Measurements from ENCODE around the gene MCEE. TPM values are rescaled to one million over a fixed set of nuclear protein-coding genes. Genes with fewer than 3 reads are reported as not detected.
"Not testable (repeated sequence)": the region's sequence is repeated elsewhere in the genome, so short reads cannot be mapped to it uniquely, and the experiment has no call there.

The MCEE gene
- total RNA-seq, 3 donors from 2014 or later: 8.4 to 10.6 (median 8.6) TPM

- H3K4me3 Mint-ChIP-seq: no peak overlapping the region
- DNase-seq (no peak), ATAC-seq (no peak)
- H3K27me3 Mint-ChIP-seq (ENCODE audit: low read depth): no peaks in the 10 kb centered on the region
- peaks cover 2% of the 10 kb centered on the region for H3K4me1 Mint-ChIP-seq (ENCODE audit: low read depth)
- H3K9me3 Mint-ChIP-seq: peaks cover 4% of the 10 kb centered on the region
- H3K36me3 Mint-ChIP-seq (ENCODE audit: insufficient read depth): peaks cover 8% of the 10 kb centered on the region
Measured at GRCh38 chr2:71108091-71108490, 21.9 kb downstream of the MCEE start.

- not testable (repeated sequence) for H3K4me1 Mint-ChIP-seq (ENCODE audit: low read depth); H3K27me3 Mint-ChIP-seq (ENCODE audit: low read depth); ATAC-seq; DNase-seq; H3K4me3 Mint-ChIP-seq; H3K9me3 Mint-ChIP-seq; H3K36me3 Mint-ChIP-seq (ENCODE audit: insufficient read depth)
Measured at GRCh38 chr2:71106463-71106862, 23.6 kb downstream of the MCEE start.

GRCh38 chr2:71103809-71104208 lies 26.2 kb downstream of the MCEE start:
- Mint-ChIP-seq H3K9me3 (peaks cover 4% of the 10 kb centered on the region), H3K4me1 (ENCODE audit: low read depth) (no peaks in the 10 kb centered on the region), H3K36me3 (ENCODE audit: insufficient read depth) (peaks cover under 1% of the 10 kb centered on the region), H3K4me3 (no peak overlapping the region), H3K27me3 (ENCODE audit: low read depth) (no peaks in the 10 kb centered on the region)
- no peak for ATAC-seq
- DNase-seq: no peak

- Mint-ChIP-seq H3K4me1 (ENCODE audit: low read depth) (no peaks in the 10 kb centered on the region), H3K9me3 (peaks cover 4% of the 10 kb centered on the region), H3K27me3 (ENCODE audit: low read depth) (no peaks in the 10 kb centered on the region), H3K36me3 (ENCODE audit: insufficient read depth) (no peaks in the 10 kb centered on the region), H3K4me3 (no peak overlapping the region)
- DNase-seq: no peak
- ATAC-seq: no peak
Measured at GRCh38 chr2:71102981-71103681, 26.9 kb downstream of the MCEE start.

- H3K4me3 Mint-ChIP-seq: no peak overlapping the region
- H3K9me3 Mint-ChIP-seq: peaks cover 4% of the 10 kb centered on the region
- H3K27me3 Mint-ChIP-seq (ENCODE audit: low read depth): no peaks in the 10 kb centered on the region
- no peaks in the 10 kb centered on the region for H3K36me3 Mint-ChIP-seq (ENCODE audit: insufficient read depth)
- ATAC-seq (no peak), DNase-seq (no peak)
- H3K4me1 Mint-ChIP-seq (ENCODE audit: low read depth): no peaks in the 10 kb centered on the region
Measured at GRCh38 chr2:71101656-71102055, 28.4 kb downstream of the MCEE start.

- Mint-ChIP-seq H3K4me1 (ENCODE audit: low read depth) (no peaks in the 10 kb centered on the region), H3K27me3 (ENCODE audit: low read depth) (no peaks in the 10 kb centered on the region), H3K4me3 (no peak overlapping the region), H3K9me3 (peaks cover 2% of the 10 kb centered on the region), H3K36me3 (ENCODE audit: insufficient read depth) (no peaks in the 10 kb centered on the region)
- peak; percentile 52 to 57 for ATAC-seq
- DNase-seq: peak; percentile 31
Measured at GRCh38 chr2:71100195-71100964, 29.6 kb downstream of the MCEE start.

- not testable (repeated sequence) for H3K4me1 Mint-ChIP-seq (ENCODE audit: low read depth); H3K9me3 Mint-ChIP-seq; H3K4me3 Mint-ChIP-seq; ATAC-seq; H3K27me3 Mint-ChIP-seq (ENCODE audit: low read depth); H3K36me3 Mint-ChIP-seq (ENCODE audit: insufficient read depth); DNase-seq
Measured at GRCh38 chr2:71092491-71093260, 37.4 kb downstream of the MCEE start.

GRCh38 chr2:71091808-71092207 lies 38.2 kb downstream of the MCEE start:
- peaks cover 15% of the 10 kb centered on the region for H3K27me3 Mint-ChIP-seq (ENCODE audit: low read depth)
- not testable (repeated sequence) for H3K4me1 Mint-ChIP-seq (ENCODE audit: low read depth); H3K4me3 Mint-ChIP-seq; ATAC-seq; DNase-seq; H3K9me3 Mint-ChIP-seq; H3K36me3 Mint-ChIP-seq (ENCODE audit: insufficient read depth)

- H3K36me3 Mint-ChIP-seq (ENCODE audit: insufficient read depth); H3K9me3 Mint-ChIP-seq; H3K4me1 Mint-ChIP-seq (ENCODE audit: low read depth); ATAC-seq; DNase-seq; H3K4me3 Mint-ChIP-seq: not testable (repeated sequence)
- H3K27me3 Mint-ChIP-seq (ENCODE audit: low read depth): peaks cover 18% of the 10 kb centered on the region
Measured at GRCh38 chr2:71089475-71089874, 40.6 kb downstream of the MCEE start.

GRCh38 chr2:71085325-71086003 lies 44.6 kb downstream of the MCEE start:
- ATAC-seq; DNase-seq; H3K9me3 Mint-ChIP-seq; H3K4me3 Mint-ChIP-seq; H3K36me3 Mint-ChIP-seq (ENCODE audit: insufficient read depth): not testable (repeated sequence)
- H3K27me3 Mint-ChIP-seq (ENCODE audit: low read depth): peaks cover 20% of the 10 kb centered on the region
- peaks cover 17% of the 10 kb centered on the region for H3K4me1 Mint-ChIP-seq (ENCODE audit: low read depth)

GRCh38 chr2:71083752-71084312 lies 46.2 kb downstream of the MCEE start:
- Mint-ChIP-seq H3K27me3 (ENCODE audit: low read depth) (peaks cover 12% of the 10 kb centered on the region), H3K4me3 (peak overlapping the region; percentile 47), H3K4me1 (ENCODE audit: low read depth) (peaks cover 17% of the 10 kb centered on the region)
- DNase-seq; H3K36me3 Mint-ChIP-seq (ENCODE audit: insufficient read depth); H3K9me3 Mint-ChIP-seq; ATAC-seq: not testable (repeated sequence)

GRCh38 chr2:71083297-71083696 lies 46.7 kb downstream of the MCEE start:
- H3K27me3 Mint-ChIP-seq (ENCODE audit: low read depth): peaks cover 12% of the 10 kb centered on the region
- not testable (repeated sequence) for H3K9me3 Mint-ChIP-seq; DNase-seq; H3K36me3 Mint-ChIP-seq (ENCODE audit: insufficient read depth); ATAC-seq; H3K4me3 Mint-ChIP-seq
- H3K4me1 Mint-ChIP-seq (ENCODE audit: low read depth): peaks cover 17% of the 10 kb centered on the region

GRCh38 chr2:71082402-71083252 lies 47.4 kb downstream of the MCEE start:
- Mint-ChIP-seq H3K27me3 (ENCODE audit: low read depth) (peaks cover 10% of the 10 kb centered on the region), H3K4me3 (no peak overlapping the region), H3K4me1 (ENCODE audit: low read depth) (peaks cover 17% of the 10 kb centered on the region), H3K36me3 (ENCODE audit: insufficient read depth) (peaks cover 10% of the 10 kb centered on the region), H3K9me3 (no peaks in the 10 kb centered on the region)
- peak; percentile 94 to 96 for ATAC-seq
- no peak for DNase-seq

All from activated T-cell treated with anti-CD3 and anti-CD28 coated beads, Interleukin-2, amount 50 U/mL, for 4 hours (primary cell).